B cell (primary cell): Measurements from ENCODE around the gene DNAAF8.

ENCODE experiments used
- CTCF ChIP-seq: fragments of 200-600 bp; IDR thresholded peaks from one replicate; pipeline ENCODE4 v1.8.0; 2022; ENCODE audit warnings: antibody characterized with exemption, mild to moderate bottlenecking
- EZH2 ChIP-seq: IDR thresholded peaks from 2 replicates; pipeline ENCODE4 v1.6.1; 2012; ENCODE audit warnings: borderline replicate concordance, low read depth, mild to moderate bottlenecking, moderate library complexity, low read length; ENCODE audit not compliant: insufficient read depth, poor library complexity, severe bottlenecking

- TF ChIP-seq CTCF (no peak), EZH2 (no peak)
Measured at GRCh38 chr16:4795181-4795827, 61.0 kb downstream of the DNAAF8 start, which contains the start of gene SMIM22.
